WTC11 (cell line): ENCODE results near the gene MYORG. TPM values are rescaled to one million over a fixed set of nuclear protein-coding genes. Genes with fewer than 3 reads are reported as not detected.

Experiments
- ATAC-seq: fragments of 200-7000 bp; cut with Tn5 transposase; 2 replicates; pipeline ENCODE4 v1.10.0; 2021; ENCODE audit warnings: mild to moderate bottlenecking, moderate library complexity
- CTCF ChIA-PET: fragments of 300-600 bp; sonication (Branson Sonifier 250); formaldehyde crosslinking; loops from one replicate; lab custom pipeline; 2021; ENCODE audit warnings: antibody characterized with exemption; lab: Charles Lee
- POLR2A ChIA-PET: fragments of 350-600 bp; sonication (Branson Sonifier 250); formaldehyde crosslinking; loops from one replicate; lab custom pipeline; 2021; ENCODE audit warnings: antibody characterized with exemption; lab: Charles Lee
- DNase-seq: peaks from one replicate; pipeline ENCODE4 v3.0.0; 2021; ENCODE audit warnings: low spot score
- H3K27ac Mint-ChIP-seq: 2 replicates; pipeline ENCODE4 v1.8.0; 2021; ENCODE audit warnings: mixed read lengths
- H3K27me3 Mint-ChIP-seq: 2 replicates; pipeline ENCODE4 v1.8.0; 2021; ENCODE audit warnings: low read depth, mild to moderate bottlenecking, moderate library complexity, mixed read lengths
- H3K36me3 Mint-ChIP-seq: 2 replicates; pipeline ENCODE4 v1.8.0; 2021; ENCODE audit warnings: mixed read lengths
- H3K4me1 Mint-ChIP-seq: 2 replicates; pipeline ENCODE4 v1.8.0; 2022; ENCODE audit warnings: mixed read lengths
- H3K4me3 Mint-ChIP-seq: 2 replicates; pipeline ENCODE4 v1.8.0; 2021; ENCODE audit warnings: mild to moderate bottlenecking, moderate library complexity, mixed read lengths
- H3K9me3 Mint-ChIP-seq: 2 replicates; pipeline ENCODE4 v1.8.0; 2021; ENCODE audit warnings: mixed read lengths
- CDX4 ChIP-seq: fragments of 250-450 bp; sonication (Bioruptor Pico); IDR thresholded peaks from 2 replicates; pipeline ENCODE4 v1.9.0; 2021; ENCODE audit warnings: moderate library complexity, mild to moderate bottlenecking, inconsistent platforms, borderline replicate concordance
- ETV6 ChIP-seq: sonication (generic); formaldehyde crosslinking; IDR thresholded peaks from 2 replicates; pipeline ENCODE4 v1.8.1; 2022; ENCODE audit warnings: mild to moderate bottlenecking, missing genetic modification reagents
- FOXK1 ChIP-seq: sonication (generic); formaldehyde crosslinking; IDR thresholded peaks from 2 replicates; pipeline ENCODE4 v1.8.0; 2022; ENCODE audit warnings: mild to moderate bottlenecking, moderate library complexity, missing genetic modification reagents
- FOXP1 ChIP-seq: sonication (generic); formaldehyde crosslinking; IDR thresholded peaks from 2 replicates; pipeline ENCODE4 v1.8.0; 2022; ENCODE audit warnings: missing genetic modification reagents, mild to moderate bottlenecking, moderate library complexity, borderline replicate concordance
- FOXP4 ChIP-seq: sonication (generic); formaldehyde crosslinking; IDR thresholded peaks from 2 replicates; pipeline ENCODE4 v1.8.0; 2022; ENCODE audit warnings: mild to moderate bottlenecking, missing genetic modification reagents
- IRF2 ChIP-seq: sonication (generic); formaldehyde crosslinking; IDR thresholded peaks from 2 replicates; pipeline ENCODE4 v1.8.0; 2022; ENCODE audit warnings: low read depth, missing genetic modification reagents, borderline replicate concordance
- KAT7 ChIP-seq: sonication (generic); formaldehyde crosslinking; IDR thresholded peaks from 2 replicates; pipeline ENCODE4 v1.8.1; 2023; ENCODE audit warnings: missing genetic modification reagents, mild to moderate bottlenecking, borderline replicate concordance
- MAX ChIP-seq: sonication (generic); formaldehyde crosslinking; IDR thresholded peaks from 2 replicates; pipeline ENCODE4 v1.8.0; 2022; ENCODE audit warnings: mild to moderate bottlenecking, missing genetic modification reagents
- NFATC4 ChIP-seq: fragments of 250-450 bp; sonication (Bioruptor Pico); IDR thresholded peaks from 2 replicates; pipeline ENCODE4 v1.9.0; 2021; ENCODE audit warnings: mild to moderate bottlenecking
- NFE2L1 ChIP-seq: sonication (generic); formaldehyde crosslinking; IDR thresholded peaks from 2 replicates; pipeline ENCODE4 v1.8.1; 2023; ENCODE audit warnings: missing genetic modification reagents
- USF1 ChIP-seq: sonication (generic); formaldehyde crosslinking; IDR thresholded peaks from 2 replicates; pipeline ENCODE4 v1.8.0; 2022; ENCODE audit warnings: mild to moderate bottlenecking, missing genetic modification reagents
- USF2 ChIP-seq: sonication (generic); formaldehyde crosslinking; IDR thresholded peaks from 2 replicates; pipeline ENCODE4 v1.8.1; 2023; ENCODE audit warnings: mild to moderate bottlenecking, missing genetic modification reagents, moderate library complexity
- ZNF219 ChIP-seq: sonication (generic); formaldehyde crosslinking; IDR thresholded peaks from 2 replicates; pipeline ENCODE4 v1.8.0; 2023; ENCODE audit warnings: missing genetic modification reagents, mild to moderate bottlenecking, borderline replicate concordance
- ZNF532 ChIP-seq: fragments of 250-450 bp; sonication (Bioruptor Pico); IDR thresholded peaks from 2 replicates; pipeline ENCODE4 v1.9.0; 2021; ENCODE audit warnings: mild to moderate bottlenecking, borderline replicate concordance
- total RNA-seq: library from RNA; stranded (reverse); gene quantifications from 3 replicates; pipeline ENCODE4 v1.2.3, GENCODE V29; 2021

The MYORG gene
- total RNA-seq, 1 experiment from 2014 or later = 18.9 TPM

- TF ChIP-seq KAT7 (CRISPR knock-in tag) (0 out of 2 replicates have a peak, but pooled peaks have one; percentile 40), USF2 (no peak), USF1 (CRISPR knock-in tag) (no peak), FOXP1 (no peak), ZNF219 (CRISPR knock-in tag) (no peak), FOXK1 (CRISPR knock-in tag) (no peak)
- TF ChIP-seq, all 79 proteins: peak for 5
Observed at GRCh38 chr9:34376596-34377403, at the start of gene MYORG (continued).

- CTCF ChIA-PET = interaction anchor here (0.9 to 5.1 kb wide), 6 partner anchors 8 to 183 kb away, joined by 3 to 45 read pairs (median 4); no protein-coding TSS in a partner anchor
- ATAC-seq (no peak), DNase-seq (no peak)
- no peaks in the 10 kb centered on the region for H3K36me3 Mint-ChIP-seq
- no peak overlapping the region for H3K4me3 Mint-ChIP-seq
- no peaks in the 10 kb centered on the region for H3K9me3 Mint-ChIP-seq
- POLR2A ChIA-PET = no interaction called here
- no peak for TF ChIP-seq CDX4 (CRISPR knock-in tag)
- TF ChIP-seq IRF2 (CRISPR knock-in tag) = no peak
- TF ChIP-seq FOXP4 (CRISPR knock-in tag) = no peak
- TF ChIP-seq NFATC4 (CRISPR knock-in tag) = no peak
- TF ChIP-seq NFE2L1 (CRISPR knock-in tag) = no peak
- no peak for TF ChIP-seq MAX (CRISPR knock-in tag)
- no peak for TF ChIP-seq ETV6 (CRISPR knock-in tag)
- H3K27ac Mint-ChIP-seq = no peak overlapping the region
- H3K4me1 Mint-ChIP-seq = peaks cover 20% of the 10 kb centered on the region
- H3K27me3 Mint-ChIP-seq = peaks cover under 1% of the 10 kb centered on the region; the same call in 1 of the 2 replicates
Observed at GRCh38 chr9:34419716-34420504, 43.2 kb upstream of the MYORG start.

- no peak for DNase-seq
- Mint-ChIP-seq H3K27me3 (peaks cover 3% of the 10 kb centered on the region; the same call in 1 of the 2 replicates), H3K4me1 (peaks cover 20% of the 10 kb centered on the region), H3K36me3 (no peaks in the 10 kb centered on the region), H3K27ac (no peak overlapping the region), H3K4me3 (no peak overlapping the region), H3K9me3 (no peaks in the 10 kb centered on the region)
- TF ChIP-seq ZNF532 = no peak
- ChIA-PET POLR2A (no interaction called here), CTCF (interaction anchor here (0.6 to 1.9 kb wide), 3 partner anchors 12 to 63 kb away, joined by 3 to 11 read pairs (median 4); no protein-coding TSS in a partner anchor)
- no peak for ATAC-seq
Observed at GRCh38 chr9:34417734-34418133, 41.0 kb upstream of the MYORG start.
